IMR-90 (cell line): ENCODE measurements around the gene CLDN4. TPM values are rescaled to one million over a fixed set of nuclear protein-coding genes. Genes with fewer than 3 reads are reported as not detected.

ENCODE experiments used
- ATAC-seq: fragments of 200-7000 bp; cut with Tn5 transposase; 2 replicates; pipeline ENCODE4 v1.9.1; 2020; ENCODE audit warnings: low read depth, mild to moderate bottlenecking, moderate library complexity
- BruUV-seq: library from RNA; stranded (reverse); fragments of 400-500 nt; replicated peaks from 2 replicates; lab custom pipeline; 2021; lab: Mats Ljungman, UMichigan
- CTCF ChIA-PET: fragments of 300-600 bp; formaldehyde crosslinking; extraction: SDS; loops from one replicate; lab custom pipeline; 2021; ENCODE audit warnings: antibody characterized with exemption; lab: Yijun Ruan, JAX
- POLR2A ChIA-PET: fragments of 300-600 bp; sonication (Branson Sonifier 250); formaldehyde crosslinking; loops from one replicate; lab custom pipeline; 2022; ENCODE audit warnings: antibody characterized with exemption; ENCODE audit not compliant: unreplicated experiment; lab: Charles Lee
- DNase-seq: peaks from one replicate; pipeline ENCODE4 v3.0.0; 2013
- H2AFZ ChIP-seq: replicated peaks from 2 replicates; pipeline ENCODE3; 2013; ENCODE audit warnings: low read length, mild to moderate bottlenecking; ENCODE audit not compliant: poor library complexity
- H2AK5ac ChIP-seq: 2 replicates; pipeline ENCODE4 v1.6.1; 2013; ENCODE audit warnings: low read depth, low read length, inconsistent platforms
- H2AK9ac ChIP-seq: replicated peaks from 2 replicates; pipeline ENCODE3; 2013; ENCODE audit warnings: mild to moderate bottlenecking, low read depth, low read length, moderate library complexity; ENCODE audit not compliant: poor library complexity
- H2BK120ac ChIP-seq: 2 replicates; pipeline ENCODE4 v1.6.1; 2013; ENCODE audit warnings: low read depth, low read length, inconsistent platforms
- H2BK15ac ChIP-seq: 3 replicates; pipeline ENCODE4 v1.6.1; 2013; ENCODE audit warnings: low read depth, low read length, inconsistent platforms
- H2BK20ac ChIP-seq: 2 replicates; pipeline ENCODE4 v1.6.1; 2013; ENCODE audit warnings: low read depth, mild to moderate bottlenecking, inconsistent platforms, low read length, moderate library complexity
- H2BK5ac ChIP-seq: 2 replicates; pipeline ENCODE4 v1.6.1; 2013; ENCODE audit warnings: mild to moderate bottlenecking, low read depth, low read length, inconsistent platforms; ENCODE audit not compliant: poor library complexity, severe bottlenecking
- H3K14ac ChIP-seq: replicated peaks from 2 replicates; pipeline ENCODE4 v1.6.1; 2013; ENCODE audit warnings: low read depth, low read length, inconsistent platforms
- H3K18ac ChIP-seq: 2 replicates; pipeline ENCODE4 v1.6.1; 2013; ENCODE audit warnings: low read depth, low read length, control low read depth
- H3K23ac ChIP-seq: 2 replicates; pipeline ENCODE4 v1.6.1; 2013; ENCODE audit warnings: low read depth, low read length, inconsistent platforms
- H3K27ac ChIP-seq: 2 replicates; pipeline ENCODE4 v1.5.1; 2013; ENCODE audit warnings: mild to moderate bottlenecking, control low read depth, low read length; ENCODE audit not compliant: insufficient read depth
- H3K27me3 ChIP-seq: 2 replicates; pipeline ENCODE4 v1.6.1; 2013; ENCODE audit warnings: low read length; ENCODE audit not compliant: control insufficient read depth, insufficient read depth
- H3K36me3 ChIP-seq: 2 replicates; pipeline ENCODE4 v1.6.1; 2013; ENCODE audit warnings: low read length, mixed read lengths; ENCODE audit not compliant: control insufficient read depth, insufficient read depth
- H3K4ac ChIP-seq: 2 replicates; pipeline ENCODE4 v1.6.1; 2013; ENCODE audit warnings: low read depth, low read length, inconsistent platforms
- H3K4me1 ChIP-seq: 2 replicates; pipeline ENCODE4 v1.6.1; 2013; ENCODE audit warnings: low read length, mixed read lengths; ENCODE audit not compliant: control insufficient read depth, insufficient read depth
- H3K4me2 ChIP-seq: 2 replicates; pipeline ENCODE4 v1.6.1; 2013; ENCODE audit warnings: low read depth, mild to moderate bottlenecking, control low read depth, low read length, moderate library complexity
- H3K4me3 ChIP-seq: 2 replicates; pipeline ENCODE4 v1.5.1; 2013; ENCODE audit warnings: low read depth, mild to moderate bottlenecking, control low read depth, low read length, moderate library complexity; ENCODE audit not compliant: insufficient read depth
- H3K56ac ChIP-seq: 2 replicates; pipeline ENCODE4 v1.6.1; 2013; ENCODE audit warnings: low read length, inconsistent platforms; ENCODE audit not compliant: insufficient read depth; ENCODE audit errors: extremely low read depth
- H3K79me1 ChIP-seq, 2 experiments: 2 replicates each; pipeline ENCODE4 v1.6.1; 2013; ENCODE audit warnings: low read length in 2 of 2, inconsistent platforms in 1 of 2, low read depth in 1 of 2
- H3K9ac ChIP-seq: 2 replicates; pipeline ENCODE4 v1.6.1; 2013; ENCODE audit warnings: low read depth, low read length, control low read depth
- H3K9me1 ChIP-seq: 2 replicates; pipeline ENCODE4 v1.6.1; 2013; ENCODE audit warnings: low read length, inconsistent platforms; ENCODE audit not compliant: insufficient read depth
- H3K9me3 ChIP-seq: 2 replicates; pipeline ENCODE4 v1.6.1; 2013; ENCODE audit warnings: low read length; ENCODE audit not compliant: control insufficient read depth, insufficient read depth
- H4K20me1 ChIP-seq: 2 replicates; pipeline ENCODE4 v1.6.1; 2013; ENCODE audit warnings: low read length, inconsistent platforms; ENCODE audit not compliant: insufficient read depth
- H4K5ac ChIP-seq: 2 replicates; pipeline ENCODE4 v1.6.1; 2013; ENCODE audit warnings: mild to moderate bottlenecking, low read depth, low read length, control low read depth
- H4K8ac ChIP-seq, 2 experiments: 2 replicates each; pipeline ENCODE4 v1.6.1; 2013; ENCODE audit warnings: low read depth in 2 of 2, low read length in 2 of 2, control low read depth in 1 of 2, inconsistent platforms in 1 of 2
- H4K91ac ChIP-seq: 2 replicates; pipeline ENCODE4 v1.6.1; 2013; ENCODE audit warnings: low read depth, low read length, inconsistent platforms; ENCODE audit not compliant: insufficient read depth
- BHLHE40 ChIP-seq: fragments of 150-350 bp; IDR thresholded peaks from 2 replicates; pipeline ENCODE4 v1.6.1; 2016; ENCODE audit warnings: mild to moderate bottlenecking, low read depth, low read length
- CEBPB ChIP-seq: IDR thresholded peaks from 2 replicates; pipeline ENCODE4 v1.6.1; 2012; ENCODE audit warnings: low read depth, low read length, improper control_type of control experiment
- CHD1 ChIP-seq: IDR thresholded peaks from 2 replicates; pipeline ENCODE4 v1.6.1; 2012; ENCODE audit warnings: low read depth, low read length, improper control_type of control experiment
- CTCF ChIP-seq: conservative IDR thresholded peaks from 2 replicates; pipeline ENCODE4 v1.5.1; 2012; ENCODE audit warnings: mild to moderate bottlenecking, low read depth, low read length, improper control_type of control experiment
- FOS ChIP-seq: fragments of 150-350 bp; IDR thresholded peaks from 2 replicates; pipeline ENCODE4 v1.6.1; 2016; ENCODE audit warnings: low read depth, low read length
- MAZ ChIP-seq: IDR thresholded peaks from 2 replicates; pipeline ENCODE4 v1.6.1; 2012; ENCODE audit warnings: low read depth, mild to moderate bottlenecking, low read length, improper control_type of control experiment, moderate library complexity, borderline replicate concordance
- MXI1 ChIP-seq: IDR thresholded peaks from 2 replicates; pipeline ENCODE4 v1.6.1; 2012; ENCODE audit warnings: low read depth, mild to moderate bottlenecking, low read length, moderate library complexity, borderline replicate concordance
- NFE2L2 ChIP-seq: fragments of 150-350 bp; IDR thresholded peaks from 2 replicates; pipeline ENCODE4 v1.6.1; 2016; ENCODE audit warnings: low read depth, mild to moderate bottlenecking, low read length
- POLR2A ChIP-seq: IDR thresholded peaks from 2 replicates; pipeline ENCODE4 v1.6.1; 2012; ENCODE audit warnings: mild to moderate bottlenecking, low read depth, low read length
- RAD21 ChIP-seq: IDR thresholded peaks from 2 replicates; pipeline ENCODE4 v1.6.1; 2012; ENCODE audit warnings: low read length, improper control_type of control experiment
- RCOR1 ChIP-seq: IDR thresholded peaks from 2 replicates; pipeline ENCODE4 v1.6.1; 2012; ENCODE audit warnings: mild to moderate bottlenecking, low read length, improper control_type of control experiment; ENCODE audit not compliant: insufficient replicate concordance
- RFX5 ChIP-seq: IDR thresholded peaks from 2 replicates; pipeline ENCODE4 v1.8.0; 2012; ENCODE audit warnings: low read depth, mild to moderate bottlenecking, low read length, moderate library complexity
- SMC3 ChIP-seq: fragments of 150-350 bp; IDR thresholded peaks from 2 replicates; pipeline ENCODE4 v1.6.1; 2016; ENCODE audit warnings: low read depth, mild to moderate bottlenecking, antibody characterized with exemption, low read length, moderate library complexity
- WGBS, 2 experiments: methylation state at CpG; one replicate each; pipeline versions ENCODE4 v1.1.5 to v1.1.7; 2013; ENCODE audit warnings: missing lambda C conversion rate in 2 of 2; ENCODE audit not compliant: insufficient read length in 1 of 2; ENCODE audit errors: extremely low coverage in 2 of 2; 5-methylcytosine and 5-hydroxymethylcytosine counted together
- dilution Hi-C: fragments of 300-500 bp; cut with HindIII; formaldehyde crosslinking; loops from one replicate; pipeline ENCODE4 v1.14.3; 2018; ENCODE audit warnings: low sequenced_read_pairs; ENCODE audit not compliant: unreplicated experiment
- in situ Hi-C: fragments of 300-500 bp; cut with MboI; formaldehyde crosslinking; loops from 3 replicates; pipeline ENCODE4 v1.14.3; 2019; ENCODE audit warnings: low sequenced_read_pairs, inconsistent platforms, mixed read lengths
- intact Hi-C: fragments of 100-400 bp; cut with micrococcal nuclease; formaldehyde crosslinking; loops from 2 replicates; pipeline ENCODE4 v1.10.0; 2022
- polyA plus RNA-seq, 3 experiments: library from polyadenylated mRNA; depleted of rRNA; stranded (reverse); fragments of >200 nt; gene quantifications; 2 replicates each; pipeline ENCODE4 v1.2.3, GENCODE V29; 2012; ENCODE audit warnings: low replicate concordance in 1 of 3
- total RNA-seq: library from RNA; depleted of rRNA; stranded (reverse); fragments of >200 nt; gene quantifications from 2 replicates; pipeline ENCODE4 v1.2.3, GENCODE V29; 2012
- TF ChIP-seq, protein P1 (sequence below): fragments of 150-350 bp; IDR thresholded peaks from 2 replicates; pipeline ENCODE4 v1.6.1; 2016; ENCODE audit warnings: low read depth, mild to moderate bottlenecking, low read length, moderate library complexity, borderline replicate concordance

The CLDN4 gene
- total and polyA plus RNA-seq, 2 of the 4 experiments (the other 2 are of a cell fraction): 2.9 to 4.4 TPM

DNA sequence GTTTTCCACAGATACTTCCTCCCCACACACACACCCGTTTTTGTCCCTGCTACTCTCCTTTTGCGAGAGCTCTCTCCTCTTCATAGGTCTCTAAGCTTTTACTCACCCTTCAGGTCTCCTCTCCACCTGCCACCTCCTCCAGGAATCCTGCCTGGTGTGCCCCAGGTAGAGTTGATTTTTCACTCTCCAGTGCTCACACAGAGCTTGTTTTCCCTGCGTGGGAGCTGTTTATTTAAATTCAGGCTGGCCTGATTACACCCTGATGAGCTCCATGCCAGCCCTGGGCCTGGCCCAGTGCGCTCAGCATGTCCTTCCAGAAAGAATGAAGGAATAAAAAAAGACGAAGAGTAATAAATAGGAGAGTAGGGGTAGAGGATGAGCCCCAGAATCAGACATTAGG lies 7.5 kb upstream of the CLDN4 start (continued):
- no peak for TF ChIP-seq RAD21

- Histone ChIP-seq H2BK120ac (peak overlapping the region; percentile 93), H3K18ac (no peak overlapping the region), H3K9me1 (peaks cover 27% of the 10 kb centered on the region), H3K14ac (peak overlapping the region; percentile 71; the same call in 1 of the 2 replicates), H4K8ac (peak overlapping the region in 1 of 2 experiments; percentile 47; a peak in 2 of 4 replicates), H2AK9ac (peak overlapping the region; percentile 70), H4K20me1 (no peaks in the 10 kb centered on the region), H4K91ac (no peak overlapping the region; the same call in 1 of the 2 replicates), H3K9me3 (no peaks in the 10 kb centered on the region), H2BK15ac (peak overlapping the region; percentile 72; the same call in 2 of the 3 replicates), H3K56ac (no peak overlapping the region), H3K36me3 (no peaks in the 10 kb centered on the region), H2BK20ac (peak overlapping the region; percentile 69; the same call in 1 of the 2 replicates), H4K5ac (no peak overlapping the region), H3K4me2 (no peak overlapping the region), H2AFZ (peak overlapping the region; percentile 38), H3K9ac (no peak overlapping the region), H2BK5ac (no peak overlapping the region), H3K4me1 (peaks cover 14% of the 10 kb centered on the region), H3K27me3 (no peaks in the 10 kb centered on the region), H3K27ac (no peak overlapping the region), H3K4ac (peak overlapping the region; percentile 92), H3K4me3 (no peak overlapping the region), H3K23ac (no peak overlapping the region; the same call in 1 of the 2 replicates), H3K79me1 (no peaks in the 10 kb centered on the region), H2AK5ac (peak overlapping the region; percentile 83)
- ATAC-seq (no peak), DNase-seq (no peak)
- POLR2A ChIA-PET: no interaction called here
- in situ Hi-C loops: no loop called here
- CTCF ChIA-PET: no interaction called here
- no TSS peak for BruUV-seq
- WGBS, 2 experiments: 92% methylated on average over 2 of the region's 11 CpGs; no CpG with 5 or more reads in 1 of the 2 experiments
- intact Hi-C loops: no loop called here
- dilution Hi-C loops: no loop called here
- TF ChIP-seq CHD1 (no peak), CEBPB (no peak), FOS (no peak), SMC3 (no peak), POLR2A (no peak), NFE2L2 (no peak), RAD21 (no peak), RFX5 (no peak), BHLHE40 (no peak), MXI1 (no peak), MAZ (no peak), CTCF (no peak), RCOR1 (no peak)
- TF ChIP-seq, protein P1, sequence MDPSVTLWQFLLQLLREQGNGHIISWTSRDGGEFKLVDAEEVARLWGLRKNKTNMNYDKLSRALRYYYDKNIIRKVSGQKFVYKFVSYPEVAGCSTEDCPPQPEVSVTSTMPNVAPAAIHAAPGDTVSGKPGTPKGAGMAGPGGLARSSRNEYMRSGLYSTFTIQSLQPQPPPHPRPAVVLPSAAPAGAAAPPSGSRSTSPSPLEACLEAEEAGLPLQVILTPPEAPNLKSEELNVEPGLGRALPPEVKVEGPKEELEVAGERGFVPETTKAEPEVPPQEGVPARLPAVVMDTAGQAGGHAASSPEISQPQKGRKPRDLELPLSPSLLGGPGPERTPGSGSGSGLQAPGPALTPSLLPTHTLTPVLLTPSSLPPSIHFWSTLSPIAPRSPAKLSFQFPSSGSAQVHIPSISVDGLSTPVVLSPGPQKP: no peak
These were observed 6.8 kb upstream of the CLDN4 start for GRCh38 chr7:73823873-73824592.
